GM19467 (cell line): ENCODE results near the gene PAXX.

Experiments
- ATAC-seq: cut with Tn5 transposase; IDR thresholded peaks from one replicate; pipeline ENCODE4 v1.9.1; 2021; ENCODE audit warnings: mild to moderate bottlenecking, moderate library complexity; ENCODE audit not compliant: unreplicated experiment

Gene PAXX

DNA sequence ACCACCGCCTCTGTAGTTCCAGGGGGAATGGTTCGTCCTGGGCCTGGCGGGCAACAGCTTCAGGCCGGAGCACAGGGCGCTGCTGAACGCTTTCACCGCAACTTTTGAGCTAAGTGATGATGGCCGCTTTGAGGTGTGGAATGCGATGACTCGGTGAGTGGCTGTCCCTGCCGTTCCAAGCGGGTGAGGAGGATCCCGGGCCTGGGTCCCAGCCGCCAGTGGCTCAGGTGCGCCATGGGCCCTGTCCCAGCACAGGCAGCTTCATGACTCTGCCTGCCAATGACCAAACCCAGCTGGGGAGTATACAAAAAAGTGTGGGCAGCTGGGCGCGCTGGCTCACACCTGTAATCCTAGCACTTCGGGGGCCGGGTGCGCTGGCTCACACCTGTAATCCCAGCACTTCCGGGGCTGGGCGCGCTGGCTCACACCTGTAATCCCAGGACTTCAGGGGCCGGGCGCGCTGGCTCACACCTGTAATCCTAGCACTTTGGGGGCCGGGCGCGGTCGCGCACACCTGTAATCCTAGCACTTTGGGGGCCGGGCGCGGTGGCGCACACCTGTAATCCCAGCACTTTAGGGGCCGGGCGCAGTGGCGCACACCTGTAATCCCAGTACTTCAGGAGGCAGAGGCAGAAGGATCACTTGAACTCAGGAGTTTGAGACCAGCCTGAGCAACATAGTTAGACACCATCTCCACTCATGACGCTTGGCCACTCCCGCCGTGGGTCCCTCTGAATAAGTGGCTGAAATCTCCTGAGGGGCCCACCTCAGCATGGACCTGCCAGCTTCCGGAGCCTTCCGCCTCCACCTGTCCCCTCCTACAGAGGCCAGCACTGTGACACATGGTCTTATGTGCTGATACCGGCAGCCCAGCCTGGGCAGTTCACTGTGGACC, 39.1 kb upstream of the PAXX start:
- ATAC-seq = no peak

DNA sequence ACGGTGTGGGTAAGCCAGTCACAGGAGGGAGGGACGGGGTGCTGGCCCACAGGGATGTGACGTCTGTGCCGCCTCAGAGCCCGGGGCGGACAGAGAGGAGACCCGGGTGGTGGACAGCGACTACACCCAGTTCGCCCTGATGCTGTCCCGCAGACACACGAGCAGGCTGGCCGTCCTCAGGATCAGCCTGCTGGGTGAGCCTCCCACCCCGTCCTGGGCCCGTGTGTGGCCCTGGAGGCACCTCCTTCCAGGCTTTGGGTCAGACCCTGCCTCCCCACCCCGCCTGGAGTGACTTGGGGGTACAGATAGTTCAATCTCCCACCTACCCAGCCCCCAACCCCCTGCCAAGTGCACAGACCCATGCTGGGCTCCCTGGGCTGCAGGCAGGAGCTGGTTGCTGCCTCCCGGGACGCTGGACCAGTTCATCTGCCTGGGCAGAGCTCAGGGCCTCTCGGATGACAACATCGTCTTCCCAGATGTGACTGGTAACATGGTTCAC, 38.4 kb upstream of the PAXX start:
- no peak for ATAC-seq

DNA sequence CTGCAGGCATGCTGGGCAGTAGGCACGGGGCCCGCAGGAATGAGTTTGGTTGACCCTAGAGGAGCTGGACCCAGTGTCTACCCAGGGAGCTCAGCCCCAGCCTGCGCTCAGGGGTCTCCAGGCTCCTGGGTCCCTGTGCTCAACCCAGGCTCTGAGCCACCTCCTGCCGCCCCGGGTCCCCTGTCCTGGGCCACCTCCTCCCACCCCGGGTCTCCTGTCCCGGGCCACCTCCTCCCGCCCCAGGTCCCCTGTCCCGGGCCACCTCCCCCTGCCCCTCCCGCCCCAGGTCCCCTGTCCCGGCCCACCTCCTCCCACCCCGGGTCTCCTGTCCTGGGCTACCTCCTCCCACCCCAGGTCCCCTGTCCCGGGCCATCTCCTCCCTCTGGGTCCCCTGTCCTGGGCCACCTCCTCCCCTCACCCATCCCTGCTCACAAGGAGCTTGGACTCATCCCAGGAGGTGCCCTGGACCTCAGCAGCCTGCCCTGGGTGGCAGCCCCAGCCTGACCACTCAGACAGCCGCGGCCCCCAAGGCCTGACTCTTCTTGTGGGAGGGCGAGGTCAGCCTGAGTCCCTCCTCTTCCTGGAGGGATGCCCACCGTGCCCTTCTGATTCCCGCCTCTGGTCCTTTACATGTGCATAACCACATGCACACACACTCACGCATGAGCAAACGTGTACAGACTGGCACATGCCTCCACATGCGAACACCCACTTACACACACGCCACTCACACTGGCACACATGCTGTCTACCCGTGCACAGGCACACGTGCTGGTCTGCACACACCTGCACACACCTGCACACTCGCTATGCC, 37.7 kb upstream of the PAXX start:
- ATAC-seq = no peak

DNA sequence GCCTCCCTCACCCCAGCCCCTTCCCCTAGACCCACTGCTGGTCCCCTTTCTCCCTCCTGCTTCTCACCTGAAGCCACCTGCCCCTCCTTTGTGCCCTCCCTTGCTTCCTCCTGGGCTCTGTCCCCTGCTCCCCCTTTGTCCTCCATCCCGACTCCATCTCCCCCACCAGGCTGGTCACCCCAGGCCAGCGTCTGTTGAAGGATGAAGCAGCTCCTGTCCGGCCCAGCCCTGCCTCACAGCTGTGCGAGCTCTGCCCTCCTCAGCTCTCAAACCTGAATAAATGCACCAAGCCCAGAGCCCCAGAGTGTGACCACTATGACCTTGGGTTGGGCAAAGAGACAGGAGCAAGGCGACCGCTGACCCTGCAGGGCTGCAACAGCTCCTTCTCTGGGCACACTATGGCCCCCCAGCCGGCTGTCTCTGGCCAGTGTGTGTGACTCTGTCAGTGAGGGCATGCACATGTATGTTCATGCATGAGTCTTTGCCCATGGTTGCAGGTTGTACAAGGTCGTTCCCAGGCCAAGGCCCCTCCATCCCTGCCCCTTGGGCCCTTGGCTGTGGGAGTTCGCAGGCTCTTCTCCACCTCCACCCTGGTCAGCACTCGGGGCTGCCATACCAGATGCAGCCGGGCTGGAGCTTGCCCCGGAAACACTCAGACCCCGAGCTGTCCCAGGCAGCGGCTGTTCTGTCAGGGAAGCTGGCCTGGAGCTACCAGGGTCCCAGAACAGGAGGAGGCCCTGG, 36.9 kb upstream of the PAXX start:
- ATAC-seq = no peak

DNA sequence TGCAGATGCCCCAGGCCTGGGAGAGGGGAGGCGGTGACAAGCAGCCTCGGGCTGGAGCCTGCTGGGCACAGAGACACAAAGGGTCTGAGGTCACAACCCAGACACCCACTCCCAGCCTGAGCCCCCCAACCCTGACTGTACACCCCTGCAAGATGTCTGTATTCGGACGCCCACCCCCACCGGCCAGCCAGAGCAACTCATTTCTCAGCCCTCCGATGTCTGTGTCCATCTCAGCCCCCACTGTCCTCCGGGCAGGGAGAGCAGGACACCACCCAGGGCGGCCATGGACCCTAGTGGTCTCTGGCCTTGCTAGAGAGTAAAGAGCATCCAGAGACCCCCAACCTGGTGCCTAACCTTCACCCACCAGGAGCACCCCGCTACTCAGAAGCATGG, 36.3 kb upstream of the PAXX start:
- no peak for ATAC-seq

DNA sequence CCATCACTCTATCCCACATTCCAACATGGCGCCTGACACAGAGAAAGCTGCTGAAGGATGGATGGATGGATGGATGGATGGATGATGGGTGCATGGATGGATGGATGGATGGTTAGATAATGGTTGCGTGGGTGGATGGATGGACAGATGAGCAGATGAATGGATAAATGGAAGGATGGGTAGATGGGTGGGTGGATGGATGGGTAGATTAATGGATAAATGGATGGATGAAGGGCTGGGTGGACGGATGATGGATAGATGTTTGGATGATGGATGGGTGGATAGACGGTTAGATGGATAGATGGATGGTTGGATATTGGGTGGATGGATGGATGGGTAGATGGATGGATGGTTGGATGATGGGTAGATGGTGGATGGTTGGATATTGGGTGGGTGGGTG, 35.6 kb upstream of the PAXX start:
- ATAC-seq = no peak

DNA sequence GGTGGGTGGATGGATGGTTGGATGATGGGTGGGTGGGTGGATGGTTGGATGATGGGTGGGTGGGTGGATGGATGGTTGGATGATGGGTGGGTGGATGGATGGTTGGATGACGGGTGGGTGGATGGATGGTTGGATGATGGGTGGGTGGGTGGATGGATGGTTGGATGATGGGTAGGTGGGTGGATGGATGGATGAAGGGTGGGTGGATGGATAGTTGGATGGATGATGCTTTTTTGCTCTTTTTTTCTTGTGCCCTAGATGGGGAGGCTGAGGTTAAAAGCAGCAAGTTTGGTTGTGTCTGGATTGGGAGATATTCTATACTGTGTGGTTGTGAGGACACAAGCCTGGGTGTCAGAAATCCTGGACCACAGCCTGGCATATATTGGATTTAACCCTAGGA, 34.8 kb upstream of the PAXX start:
- ATAC-seq = no peak

DNA sequence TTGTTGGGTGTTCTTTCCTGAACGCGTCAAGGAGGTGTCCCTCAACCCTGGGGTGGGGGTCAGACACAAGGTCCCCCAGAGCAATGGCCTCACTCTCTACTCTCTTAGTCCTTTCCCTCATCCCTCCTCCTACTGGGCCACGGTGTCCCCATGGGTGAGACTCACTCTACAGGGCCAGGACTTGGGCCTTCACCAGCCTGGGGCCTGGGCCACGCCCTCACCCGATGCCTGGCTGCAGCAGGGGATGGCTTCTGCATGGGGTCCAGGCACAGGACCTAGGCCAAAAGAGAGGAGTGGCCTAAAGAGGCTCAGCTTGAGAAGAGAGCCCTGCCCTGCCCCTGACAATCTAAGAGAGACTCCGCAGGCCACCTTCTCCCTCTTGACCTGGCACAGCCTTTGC, 34.3 kb upstream of the PAXX start:
- no peak for ATAC-seq

DNA sequence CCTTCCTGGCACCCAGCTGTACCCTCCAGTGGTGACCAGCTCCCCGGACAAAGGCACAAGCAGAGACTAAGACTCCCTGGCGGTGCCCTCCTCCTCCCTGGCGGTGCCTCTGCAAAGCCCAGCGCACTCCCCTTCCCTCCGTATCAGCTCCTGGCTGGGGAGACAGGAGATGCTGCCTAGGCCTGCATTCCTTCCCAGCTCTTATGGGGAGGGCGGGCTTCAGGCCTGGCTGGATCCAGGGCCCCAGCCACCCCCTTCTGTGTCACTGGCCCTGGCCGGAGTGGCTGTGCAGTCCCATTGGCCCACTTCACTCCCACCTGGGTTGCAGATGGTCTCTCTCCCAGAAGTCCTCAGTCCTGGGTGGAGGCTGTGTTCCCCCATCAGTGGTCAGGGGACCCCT, 33.7 kb upstream of the PAXX start:
- ATAC-seq = no peak

DNA sequence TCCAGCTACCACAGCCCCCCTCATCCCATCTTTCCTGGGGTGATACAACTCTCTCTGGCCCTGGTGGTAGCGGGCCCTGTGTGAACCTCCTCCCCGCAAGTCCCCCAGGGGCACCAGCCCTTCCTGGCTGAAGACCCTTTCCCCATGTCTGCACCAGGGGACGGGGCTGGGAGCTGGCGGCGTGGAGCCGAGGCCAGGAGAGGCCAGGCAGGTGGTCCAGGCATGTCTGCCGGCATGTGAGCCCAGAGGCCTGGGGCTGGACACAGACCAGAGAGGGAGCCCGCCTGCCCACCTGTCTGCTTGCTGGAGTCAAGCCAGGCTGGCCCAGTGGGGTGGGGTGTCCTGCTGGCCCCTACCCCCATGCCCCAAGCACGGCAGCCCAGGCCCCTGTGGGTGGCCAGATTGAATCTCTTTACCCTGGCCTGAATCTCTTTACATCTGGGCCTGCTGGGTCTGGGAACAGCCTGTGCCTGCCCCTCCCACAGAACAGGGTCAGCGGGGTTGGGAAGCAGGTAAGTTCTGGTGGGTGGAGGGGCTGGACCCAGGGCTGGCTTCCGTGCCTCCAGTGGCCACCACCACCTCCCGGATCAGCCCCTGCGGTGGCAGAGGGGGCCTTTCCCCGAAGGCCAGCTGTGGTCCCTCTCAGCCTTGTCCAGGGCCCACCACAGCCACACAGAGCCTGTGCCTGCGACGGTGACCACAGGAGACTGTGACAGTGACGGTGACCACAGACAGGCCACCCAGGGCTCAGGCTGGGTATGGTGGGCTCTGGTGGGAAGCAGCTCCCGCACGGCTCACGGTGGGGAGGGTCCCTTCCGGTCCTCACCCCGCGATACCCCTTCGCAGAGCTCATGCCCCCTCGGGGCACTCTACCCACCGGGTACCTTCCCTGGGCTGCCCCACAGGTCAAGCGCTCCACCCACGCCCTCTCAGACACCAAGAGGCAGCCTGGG, 33.0 kb upstream of the PAXX start:
- ATAC-seq = no peak

DNA sequence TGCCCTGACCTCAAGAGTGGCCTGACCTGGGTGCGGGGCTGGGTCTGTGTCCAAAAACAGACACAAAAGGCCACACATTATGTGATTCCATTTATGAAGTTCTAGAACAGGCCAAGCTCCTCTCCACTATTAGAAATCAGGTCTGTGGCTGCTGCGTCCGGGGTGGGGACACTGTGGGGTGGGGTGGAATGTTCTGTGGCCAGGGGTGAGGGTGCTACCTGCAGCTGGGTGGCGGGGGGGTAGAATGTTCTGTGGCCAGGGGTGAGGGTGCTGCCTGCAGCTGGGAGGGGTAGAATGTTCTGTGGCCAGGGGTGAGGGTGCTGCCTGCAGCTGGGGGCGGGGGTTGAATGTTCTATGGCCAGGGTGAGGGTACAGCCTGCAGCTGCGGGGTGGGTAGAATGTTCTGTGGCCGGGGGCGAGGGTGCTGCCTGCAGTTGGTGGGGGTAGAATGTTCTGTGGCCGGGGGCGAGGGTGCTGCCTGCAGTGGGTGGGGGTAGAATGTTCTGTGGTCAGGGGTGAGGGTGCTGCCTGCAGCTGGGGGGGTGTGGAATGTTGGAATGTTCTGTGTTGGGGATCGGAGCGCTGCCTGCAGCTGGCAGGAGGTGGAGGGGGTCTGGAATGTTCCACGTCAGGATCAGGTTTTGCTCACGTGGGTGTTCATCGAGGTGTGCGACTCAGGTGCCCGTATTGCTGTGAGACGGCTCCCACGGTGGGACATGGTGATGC, 31.8 kb upstream of the PAXX start:
- ATAC-seq = no peak

DNA sequence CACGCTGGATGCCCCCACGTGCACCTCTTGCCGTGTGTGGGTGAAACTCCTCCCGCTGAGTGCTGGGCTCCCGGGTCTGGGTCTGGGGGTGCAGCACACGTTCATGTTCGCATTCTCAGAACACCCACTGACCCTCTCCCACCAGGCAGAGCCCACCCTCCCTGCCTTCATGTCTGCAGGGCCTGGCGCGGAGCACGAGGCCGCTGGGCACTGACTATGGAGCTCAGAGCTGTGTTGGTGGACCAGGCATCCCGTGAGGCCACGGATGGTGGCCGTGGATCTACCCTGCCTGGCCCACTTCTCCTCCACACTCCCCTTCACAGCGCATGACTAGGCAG, 31.3 kb upstream of the PAXX start:
- no peak for ATAC-seq

DNA sequence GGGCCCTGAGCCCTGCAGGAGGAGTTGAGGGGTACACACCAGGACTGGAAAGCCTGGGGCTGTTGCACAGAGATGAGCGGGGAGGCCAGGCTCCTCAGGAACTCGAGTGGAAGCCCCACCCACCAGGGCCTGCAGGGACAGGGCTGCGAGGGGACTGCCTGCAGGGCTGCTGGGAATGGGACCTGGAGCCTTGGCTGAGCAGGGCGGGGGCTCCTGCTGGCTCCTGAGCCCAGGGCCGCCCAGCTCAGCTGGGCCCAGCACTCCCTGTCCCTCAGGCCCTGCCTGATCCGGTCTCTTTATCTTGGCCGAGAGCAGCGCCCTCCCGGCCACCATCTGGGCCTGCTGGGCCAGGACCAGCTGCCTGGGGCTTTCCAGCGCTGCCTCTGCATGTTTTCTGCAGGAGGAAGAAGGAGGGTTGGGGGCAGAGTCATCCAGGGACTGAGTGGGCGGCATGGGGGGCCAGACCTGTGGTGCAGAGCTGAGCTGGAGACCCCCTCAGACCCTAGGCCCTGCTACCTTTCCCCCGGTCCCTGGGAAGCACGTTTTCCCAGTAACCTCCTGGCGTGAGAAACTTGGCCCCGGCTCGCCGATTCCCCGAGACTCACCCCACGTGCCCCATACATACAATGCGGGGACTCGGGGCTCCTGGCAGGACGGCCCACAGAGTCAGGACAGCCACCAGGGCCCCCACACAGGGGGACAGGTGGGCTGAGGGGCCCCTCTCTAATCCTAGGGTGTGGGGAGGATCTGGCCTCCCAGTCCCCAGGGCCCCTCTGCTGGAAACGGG, 30.8 kb upstream of the PAXX start:
- no peak for ATAC-seq

DNA sequence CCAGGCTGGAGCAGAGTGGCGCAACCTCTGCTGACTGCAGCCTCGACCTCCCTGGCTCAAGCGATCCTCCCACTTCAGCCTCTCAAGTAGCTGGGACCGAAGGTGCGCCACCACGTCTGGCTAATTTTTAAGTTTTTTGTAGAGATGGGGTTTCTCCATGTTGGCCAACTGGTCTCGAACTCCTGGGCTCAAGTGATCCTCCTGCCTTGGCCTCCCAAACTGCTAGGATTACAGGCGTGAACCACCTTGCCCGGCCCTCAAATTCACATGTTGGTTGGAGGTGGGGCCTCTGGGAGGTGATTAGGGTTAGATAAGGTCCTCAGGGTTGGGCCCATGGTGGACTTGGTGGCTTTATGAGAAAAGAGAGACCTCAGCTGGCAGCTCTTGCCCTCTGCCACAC, 30.1 kb upstream of the PAXX start:
- no peak for ATAC-seq

DNA sequence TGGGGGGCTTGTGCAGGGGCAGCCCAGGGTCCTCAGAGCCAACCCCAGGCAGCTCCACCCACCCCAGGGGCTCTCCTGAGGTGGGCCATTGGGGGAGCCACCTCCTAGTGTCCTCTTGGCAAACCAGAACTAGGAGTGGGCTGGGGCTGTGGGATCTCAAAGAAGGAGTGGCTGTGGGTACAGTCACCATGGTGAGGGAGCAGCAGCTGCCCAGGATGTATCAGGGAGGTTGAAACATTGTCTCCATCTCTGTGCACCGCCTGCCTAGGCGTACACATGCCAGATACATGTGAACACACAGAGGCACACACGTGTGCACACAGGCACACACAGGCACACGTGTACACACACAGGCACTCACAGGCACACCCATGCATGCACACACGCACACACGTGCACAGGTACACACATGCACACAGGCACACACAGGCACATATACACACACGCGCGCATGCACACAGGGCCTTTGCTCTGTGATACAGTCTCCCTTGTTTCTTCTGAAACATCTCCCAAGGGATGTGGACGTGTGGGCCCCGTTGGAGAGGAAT, 29.4 kb upstream of the PAXX start:
- no peak for ATAC-seq

DNA sequence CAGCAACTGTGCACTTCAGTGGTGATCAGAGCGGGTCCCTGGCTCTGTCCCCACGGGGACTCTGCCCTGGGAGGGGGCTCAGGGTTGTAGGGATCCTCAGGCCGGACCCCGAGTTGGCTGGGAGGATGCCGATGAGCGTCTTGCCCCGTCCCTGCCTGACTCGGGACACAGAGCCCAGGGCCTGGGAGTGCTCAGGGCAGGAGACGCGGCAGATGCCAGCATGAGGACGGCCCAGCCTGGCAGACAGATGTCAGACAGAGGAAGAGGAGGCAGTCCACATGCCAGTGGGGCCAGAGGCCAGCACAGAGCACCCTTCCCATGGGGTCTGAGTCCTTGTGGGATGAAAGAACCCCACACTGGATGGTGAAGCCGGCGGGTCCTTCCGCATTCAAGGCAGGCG, 28.9 kb upstream of the PAXX start:
- ATAC-seq = no peak

DNA sequence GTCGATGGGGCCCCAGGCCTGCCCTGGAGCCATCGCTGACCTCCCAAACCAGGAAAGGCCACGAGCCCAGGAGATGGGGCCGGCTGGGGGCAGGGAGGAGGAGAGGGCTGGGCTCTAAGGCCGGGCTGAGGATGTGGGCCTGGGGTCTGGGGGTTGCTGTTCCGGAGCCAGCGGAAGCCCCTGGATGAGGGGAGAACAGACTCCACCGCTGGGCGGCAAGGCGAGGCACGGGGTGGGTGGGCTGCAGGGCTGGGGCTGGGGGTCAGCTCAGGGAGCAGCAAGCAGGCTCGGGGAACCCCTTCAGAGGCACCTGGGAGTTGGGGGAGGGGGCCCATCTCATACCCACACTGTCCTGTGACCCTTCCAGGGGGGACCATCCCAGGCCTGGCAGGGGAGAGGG, 28.5 kb upstream of the PAXX start:
- no peak for ATAC-seq

DNA sequence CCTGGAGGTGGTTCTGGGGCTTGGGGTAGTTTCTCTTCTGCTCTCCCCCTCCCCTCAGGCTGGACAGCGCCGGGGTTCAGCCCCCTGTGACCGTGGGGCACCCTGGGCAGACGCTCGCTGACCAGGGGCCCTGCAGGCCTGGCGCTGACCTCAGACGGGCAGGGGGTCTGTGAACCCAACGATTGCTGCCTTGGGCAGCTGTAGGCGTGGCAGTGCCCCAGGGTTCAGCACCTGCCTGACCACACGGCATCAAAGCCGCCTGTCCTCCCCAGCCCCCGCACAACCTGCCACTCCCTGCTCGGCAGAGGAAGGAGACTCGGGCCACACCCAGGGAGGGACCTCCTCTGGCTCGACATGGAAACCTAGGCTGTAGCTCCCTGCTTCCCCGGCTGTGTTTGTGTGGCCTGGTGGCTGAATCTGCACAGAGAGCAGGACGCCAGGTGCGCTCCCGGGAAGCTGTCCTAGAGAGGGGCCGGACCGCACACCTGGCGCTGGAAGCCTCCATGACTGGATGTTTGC, 28.0 kb upstream of the PAXX start:
- no peak for ATAC-seq
